ENCODE data around the gene CUEDC1.
"Not testable (repeated sequence)": the region's sequence is repeated elsewhere in the genome, so short reads cannot be mapped to it uniquely, and the experiment has no call there.

CUEDC1 gene

DNA sequence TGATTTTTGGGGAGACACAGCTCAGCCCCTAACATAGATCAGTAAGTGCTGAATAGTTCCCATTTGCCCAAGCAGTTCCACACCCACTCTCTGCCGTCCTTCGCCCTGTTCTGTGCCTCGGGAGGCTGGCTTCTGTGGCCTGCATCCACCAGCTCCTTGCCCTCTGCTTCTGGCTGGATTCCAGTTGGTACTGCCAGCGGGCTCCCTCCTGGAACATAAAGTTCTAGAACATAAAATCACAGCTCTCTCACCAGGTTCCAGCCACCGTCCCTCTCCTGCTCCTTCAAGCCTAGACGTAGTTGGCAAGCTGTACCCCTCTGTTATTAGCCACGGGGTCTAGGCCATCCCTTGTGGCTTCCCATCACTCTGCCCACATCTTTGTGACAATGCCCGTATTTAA, 101.5 kb downstream of the CUEDC1 start:
- Histone ChIP-seq H3K4me1 (ENCODE audit: control insufficient read depth in 2 of 2, insufficient read depth in 2 of 2, low read length in 2 of 2) (peaks cover 21 to 33% of the 10 kb centered on the region in 2 donors), H3K4me3 (ENCODE audit: low read length in 2 of 2) (no peak overlapping the region), H3K36me3 (ENCODE audit: control insufficient read depth in 2 of 2, insufficient read depth in 2 of 2, low read length in 2 of 2) (no peaks in the 10 kb centered on the region)

DNA sequence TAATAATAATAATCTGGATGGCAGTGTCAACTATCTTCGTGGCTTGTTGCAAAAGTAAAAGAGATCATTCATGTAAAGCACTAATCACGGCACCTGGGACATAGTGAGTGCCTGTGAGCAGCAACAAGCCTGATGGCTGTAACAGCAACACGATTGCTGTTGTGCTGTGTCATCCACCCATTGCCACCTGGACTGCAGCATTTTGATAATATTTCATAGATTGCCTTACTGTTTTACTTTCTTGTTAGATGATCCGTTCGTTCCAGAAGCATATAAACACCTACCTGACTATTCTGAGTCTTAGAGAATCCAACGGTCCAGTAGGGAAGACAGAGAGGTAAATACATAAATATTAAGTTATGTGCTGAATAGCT, 102.3 kb downstream of the CUEDC1 start:
- Histone ChIP-seq H3K9me3 (ENCODE audit: control insufficient read depth in 2 of 2, low read length in 2 of 2) (no peaks in the 10 kb centered on the region), H3K27ac (ENCODE audit: low read depth in 2 of 2, low read length in 2 of 2) (no peak overlapping the region), H3K4me1 (ENCODE audit: control insufficient read depth in 2 of 2, insufficient read depth in 2 of 2, low read length in 2 of 2) (peaks cover 23 to 31% of the 10 kb centered on the region in 2 donors), H3K4me3 (ENCODE audit: low read length in 2 of 2) (no peak overlapping the region), H3K36me3 (ENCODE audit: control insufficient read depth in 2 of 2, insufficient read depth in 2 of 2, low read length in 2 of 2) (no peaks in the 10 kb centered on the region), H3K27me3 (ENCODE audit: control insufficient read depth in 2 of 2, insufficient read depth in 2 of 2, low read length in 2 of 2) (no peaks in the 10 kb centered on the region), H3K9ac (ENCODE audit: low read depth in 1 of 2, low read length in 2 of 2) (no peak overlapping the region)

More for the DNA sequence above, 101.5 kb downstream of the CUEDC1 start:
- H3K9ac ChIP-seq (ENCODE audit: low read depth in 1 of 2, low read length in 2 of 2), result no peak overlapping the region
- no peak overlapping the region for H3K27ac ChIP-seq (ENCODE audit: low read depth in 2 of 2, low read length in 2 of 2)
- H3K9me3 ChIP-seq (ENCODE audit: control insufficient read depth in 2 of 2, low read length in 2 of 2), result no peaks in the 10 kb centered on the region
- no peaks in the 10 kb centered on the region for H3K27me3 ChIP-seq (ENCODE audit: control insufficient read depth in 2 of 2, insufficient read depth in 2 of 2, low read length in 2 of 2)

DNA sequence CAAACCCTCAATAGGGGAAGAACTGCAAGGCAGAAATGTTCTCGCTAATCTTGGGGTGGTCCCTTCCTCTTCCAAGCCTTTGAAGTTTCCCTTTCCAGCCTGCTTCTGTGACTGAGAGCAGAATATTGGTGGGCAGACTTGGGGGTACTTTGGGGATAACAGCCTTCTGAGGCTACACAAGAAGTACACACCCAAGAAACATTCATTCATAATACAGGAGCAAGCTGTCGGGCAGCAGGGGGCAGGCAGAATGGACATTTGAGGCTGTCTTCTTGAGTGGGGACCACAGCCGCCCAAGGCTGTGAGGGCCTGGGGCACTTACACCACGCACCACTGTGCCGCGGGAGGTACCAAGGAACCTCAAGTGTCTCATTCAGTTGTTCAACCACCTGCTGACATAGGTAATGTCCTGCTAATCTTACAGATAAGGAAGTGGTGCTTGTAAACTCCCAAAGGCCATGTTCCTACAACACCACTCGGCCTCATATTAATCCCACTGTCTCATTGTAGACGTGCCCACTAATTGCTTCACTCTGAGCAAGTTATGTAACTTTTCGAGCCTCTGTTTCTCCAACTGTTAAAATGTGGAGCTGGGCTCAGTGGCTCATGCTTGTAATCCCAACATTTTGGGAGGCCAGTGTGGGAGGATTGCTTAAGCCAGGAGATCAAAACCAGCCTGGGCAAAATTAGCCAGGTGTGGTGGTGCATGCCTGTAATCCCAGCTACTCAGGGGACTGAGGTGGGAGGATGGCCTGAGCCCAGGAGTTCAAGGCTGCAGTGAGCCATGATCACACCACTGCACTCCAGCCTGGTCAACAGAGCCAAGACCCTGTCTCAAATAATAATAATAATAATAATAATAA, 102.9 kb downstream of the CUEDC1 start:
- peak overlapping the region in 1 of 2 donors; percentile 18 for H3K9ac ChIP-seq (ENCODE audit: low read depth in 1 of 2, low read length in 2 of 2)
- H3K27me3 ChIP-seq (ENCODE audit: control insufficient read depth in 2 of 2, insufficient read depth in 2 of 2, low read length in 2 of 2), result no peaks in the 10 kb centered on the region
- peaks cover 23 to 29% of the 10 kb centered on the region in 2 donors for H3K4me1 ChIP-seq (ENCODE audit: control insufficient read depth in 2 of 2, insufficient read depth in 2 of 2, low read length in 2 of 2)
- no peaks in the 10 kb centered on the region for H3K9me3 ChIP-seq (ENCODE audit: control insufficient read depth in 2 of 2, low read length in 2 of 2)
- no peaks in the 10 kb centered on the region for H3K36me3 ChIP-seq (ENCODE audit: control insufficient read depth in 2 of 2, insufficient read depth in 2 of 2, low read length in 2 of 2)
- H3K27ac ChIP-seq (ENCODE audit: low read depth in 2 of 2, low read length in 2 of 2), result peak overlapping the region; percentile 71 to 94
- H3K4me3 ChIP-seq (ENCODE audit: low read length in 2 of 2), result peak overlapping the region; percentile 6 to 22

DNA sequence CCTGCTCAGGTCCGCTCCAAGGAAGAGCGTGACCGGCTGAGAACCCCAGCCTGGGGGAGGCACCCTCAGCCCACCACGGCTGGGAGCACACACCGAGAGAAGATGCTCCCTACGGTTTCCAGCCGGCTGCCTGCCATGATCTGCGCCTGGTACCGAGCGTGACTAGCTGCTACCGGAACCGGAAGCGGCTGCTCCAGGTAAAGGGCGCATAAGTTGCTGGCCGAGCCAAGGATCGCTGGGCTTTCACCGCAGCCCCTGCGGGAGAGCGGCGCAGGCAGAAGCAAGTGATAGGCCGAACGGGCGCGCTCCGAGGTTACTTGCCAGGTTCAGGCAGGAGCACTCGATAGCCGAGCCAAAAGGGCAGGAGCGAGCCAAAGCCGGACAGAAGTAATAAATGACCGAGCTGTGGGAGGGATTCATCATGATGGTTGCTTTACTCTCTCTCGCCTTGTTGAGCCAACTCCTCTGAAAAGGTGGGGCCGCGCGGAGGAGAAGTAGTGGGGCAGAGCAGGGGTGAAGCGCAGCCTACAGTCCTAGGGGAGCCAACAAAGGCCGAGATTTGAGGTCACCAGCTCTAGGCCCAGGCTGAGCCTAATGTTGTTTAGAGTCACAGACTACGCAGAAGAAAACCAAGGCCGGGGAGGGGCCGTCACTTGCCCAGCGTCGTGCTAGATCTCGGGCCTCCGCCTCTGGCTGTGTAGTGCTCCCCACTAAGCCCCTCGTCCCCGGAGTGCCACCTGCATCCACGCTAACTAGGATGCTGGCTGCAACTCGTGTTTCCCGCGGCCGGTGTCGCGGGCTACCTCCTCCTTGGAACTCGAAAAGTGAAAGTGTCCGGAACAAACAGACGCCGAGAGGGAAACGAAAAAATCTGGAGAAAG, 105.1 kb downstream of the CUEDC1 start, which contains the start of gene MRPS23:
MRPS23 (minus strand) TSS at position 171 of the 881 bp plus-strand sequence; CDS start at position 137, 34 bp downstream.
- Histone ChIP-seq H3K9me3 (ENCODE audit: control insufficient read depth in 2 of 2, low read length in 2 of 2) (no peaks in the 10 kb centered on the region), H3K4me3 (ENCODE audit: low read length in 2 of 2) (peak within 1 kb of the TSS; percentile 90 to 97), H3K9ac (ENCODE audit: low read depth in 1 of 2, low read length in 2 of 2) (peak within 1 kb of the TSS; percentile 82 to 84), H3K27ac (ENCODE audit: low read depth in 2 of 2, low read length in 2 of 2) (peak within 1 kb of the TSS; percentile 92 to 94), H3K36me3 (ENCODE audit: control insufficient read depth in 2 of 2, insufficient read depth in 2 of 2, low read length in 2 of 2) (peaks cover 0 to 6% of the 10 kb centered on the region in 2 donors), H3K4me1 (ENCODE audit: control insufficient read depth in 2 of 2, insufficient read depth in 2 of 2, low read length in 2 of 2) (peaks cover 23 to 29% of the 10 kb centered on the region in 2 donors), H3K27me3 (ENCODE audit: control insufficient read depth in 2 of 2, insufficient read depth in 2 of 2, low read length in 2 of 2) (no peaks in the 10 kb centered on the region)

DNA sequence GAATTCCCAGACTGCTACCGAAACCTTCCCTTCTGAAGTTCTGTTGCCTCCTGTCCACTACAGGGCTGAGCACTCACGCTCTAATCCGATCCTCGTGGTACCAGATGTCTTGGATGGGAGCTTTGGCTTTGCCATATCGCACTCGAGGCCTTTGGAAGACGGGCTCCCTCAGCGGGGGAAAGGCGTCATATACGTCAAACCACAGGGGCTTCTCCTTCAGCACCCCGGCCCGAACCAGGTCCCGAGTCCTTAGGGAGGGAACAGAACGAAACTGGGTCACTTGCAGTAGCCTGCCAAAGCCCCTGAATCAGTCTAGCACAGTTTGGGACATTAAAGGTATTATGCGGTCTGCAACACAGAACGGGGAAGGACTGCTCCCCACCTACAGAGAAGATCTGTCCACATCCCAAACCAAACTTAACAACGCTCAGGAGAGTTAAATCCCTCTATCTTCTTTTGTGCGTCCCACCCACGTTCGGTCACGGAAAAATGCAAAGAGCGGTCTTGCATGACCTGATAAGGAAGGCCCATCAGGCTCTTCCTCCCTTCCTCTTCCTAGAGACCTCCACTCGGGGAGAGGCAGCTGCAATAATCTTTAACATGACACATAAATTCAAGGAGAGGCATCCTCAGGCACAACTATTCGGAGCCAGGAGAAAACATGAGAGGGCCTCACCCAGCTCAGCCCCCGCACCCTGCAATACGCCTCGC, 105.9 kb downstream of the CUEDC1 start:
- Histone ChIP-seq H3K9me3 (ENCODE audit: control insufficient read depth in 2 of 2, low read length in 2 of 2) (no peaks in the 10 kb centered on the region), H3K27me3 (ENCODE audit: control insufficient read depth in 2 of 2, insufficient read depth in 2 of 2, low read length in 2 of 2) (no peaks in the 10 kb centered on the region), H3K4me3 (ENCODE audit: low read length in 2 of 2) (peak overlapping the region; percentile 90 to 97), H3K27ac (ENCODE audit: low read depth in 2 of 2, low read length in 2 of 2) (peak overlapping the region; percentile 30 to 92), H3K36me3 (ENCODE audit: control insufficient read depth in 2 of 2, insufficient read depth in 2 of 2, low read length in 2 of 2) (peaks cover 0 to 6% of the 10 kb centered on the region in 2 donors), H3K9ac (ENCODE audit: low read depth in 1 of 2, low read length in 2 of 2) (peak overlapping the region; percentile 75 to 84), H3K4me1 (ENCODE audit: control insufficient read depth in 2 of 2, insufficient read depth in 2 of 2, low read length in 2 of 2) (peaks cover 23 to 29% of the 10 kb centered on the region in 2 donors)

DNA sequence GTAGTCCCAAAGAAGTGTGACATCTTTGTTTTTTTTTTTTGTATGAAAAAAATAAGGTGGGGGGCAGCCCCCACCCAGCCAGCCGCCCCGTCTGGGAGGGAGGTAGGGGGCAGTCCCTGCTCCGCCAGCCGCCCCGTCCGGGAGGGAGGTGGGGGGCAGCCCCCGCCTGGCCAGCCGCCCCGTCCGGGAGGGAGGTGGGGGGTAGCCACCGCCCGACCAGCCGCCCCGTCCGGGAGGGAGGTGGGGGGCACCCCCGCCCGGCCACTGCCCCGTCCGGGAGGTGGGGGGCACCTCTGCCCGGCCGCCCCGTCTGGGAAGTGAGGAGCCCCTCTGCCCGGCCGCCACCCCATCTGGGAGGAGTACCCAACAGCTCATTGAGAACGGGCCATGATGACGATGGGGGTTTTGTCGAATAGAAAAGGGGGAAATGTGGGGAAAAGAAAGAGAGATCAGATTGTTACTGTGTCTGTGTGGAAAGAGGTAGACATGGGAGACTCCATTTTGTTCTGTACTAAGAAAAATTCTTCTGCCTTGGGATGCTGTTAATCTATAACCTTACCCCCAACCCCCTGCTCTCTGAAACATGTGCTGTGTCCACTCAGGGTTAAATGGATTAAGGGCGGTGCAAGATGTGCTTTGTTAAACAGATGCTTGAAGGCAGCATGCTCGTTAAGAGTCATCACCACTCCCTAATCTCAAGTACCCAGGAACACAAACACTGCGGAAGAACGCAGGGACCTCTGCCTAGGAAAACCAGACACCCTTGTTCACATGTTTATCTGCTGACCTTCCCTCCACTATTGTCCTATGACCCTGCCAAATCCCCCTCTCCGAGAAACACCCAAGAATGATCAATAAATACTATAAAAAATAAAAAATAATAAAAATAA, 108.9 kb downstream of the CUEDC1 start:
- H3K36me3 ChIP-seq (ENCODE audit: control insufficient read depth in 2 of 2, insufficient read depth in 2 of 2, low read length in 2 of 2); H3K27ac ChIP-seq (ENCODE audit: low read depth in 2 of 2, low read length in 2 of 2); H3K27me3 ChIP-seq (ENCODE audit: control insufficient read depth in 2 of 2, insufficient read depth in 2 of 2, low read length in 2 of 2); H3K4me3 ChIP-seq (ENCODE audit: low read length in 2 of 2); H3K9ac ChIP-seq (ENCODE audit: low read depth in 1 of 2, low read length in 2 of 2); H3K9me3 ChIP-seq (ENCODE audit: control insufficient read depth in 2 of 2, low read length in 2 of 2): not testable (repeated sequence)
- peaks cover 18% of the 10 kb centered on the region in 2 donors for H3K4me1 ChIP-seq (ENCODE audit: control insufficient read depth in 2 of 2, insufficient read depth in 2 of 2, low read length in 2 of 2)

DNA sequence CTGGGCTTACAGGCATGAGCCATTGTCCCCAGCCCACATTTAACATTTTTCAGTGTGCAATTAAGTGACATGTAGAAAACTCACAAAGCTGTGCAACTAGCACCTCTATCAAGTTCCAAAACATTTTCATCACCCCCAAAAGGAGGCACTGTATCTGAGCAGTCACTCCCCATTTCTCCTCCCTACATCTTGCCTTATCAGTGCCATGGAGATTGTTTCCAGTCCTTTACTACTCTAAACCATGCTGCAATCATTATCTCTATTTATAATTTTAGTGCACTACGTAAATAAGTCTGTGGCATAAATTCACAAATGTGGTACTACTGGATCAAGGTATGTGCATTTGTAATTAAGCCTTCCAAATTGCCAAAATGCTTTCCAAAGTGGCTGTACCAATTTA, 112.9 kb downstream of the CUEDC1 start:
- Histone ChIP-seq H3K36me3 (ENCODE audit: control insufficient read depth in 2 of 2, insufficient read depth in 2 of 2, low read length in 2 of 2) (peaks cover 25 to 30% of the 10 kb centered on the region in 2 donors), H3K27me3 (ENCODE audit: control insufficient read depth in 2 of 2, insufficient read depth in 2 of 2, low read length in 2 of 2) (no peaks in the 10 kb centered on the region), H3K4me1 (ENCODE audit: control insufficient read depth in 2 of 2, insufficient read depth in 2 of 2, low read length in 2 of 2) (no peaks in the 10 kb centered on the region), H3K9ac (ENCODE audit: low read depth in 1 of 2, low read length in 2 of 2) (no peak overlapping the region), H3K4me3 (ENCODE audit: low read length in 2 of 2) (no peak overlapping the region), H3K27ac (ENCODE audit: low read depth in 2 of 2, low read length in 2 of 2) (no peak overlapping the region), H3K9me3 (ENCODE audit: control insufficient read depth in 2 of 2, low read length in 2 of 2) (no peaks in the 10 kb centered on the region)

DNA sequence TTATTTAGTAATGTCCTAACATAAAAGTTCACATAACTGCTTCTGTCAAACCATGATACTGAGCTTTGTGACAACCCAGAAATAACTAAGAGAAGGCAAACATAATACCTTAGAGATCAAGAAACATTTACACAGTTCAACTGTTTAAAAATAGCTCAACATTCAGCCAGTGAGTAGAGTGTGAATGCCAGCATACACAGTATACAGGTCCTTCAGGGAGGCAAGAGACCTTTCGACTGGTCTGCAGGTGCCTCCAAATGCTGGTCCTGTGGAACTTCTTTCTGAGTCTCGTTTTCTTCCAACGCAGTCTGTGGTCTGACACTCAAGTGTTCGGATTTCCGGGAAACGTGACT, 115.7 kb downstream of the CUEDC1 start:
- Histone ChIP-seq H3K4me1 (ENCODE audit: control insufficient read depth in 2 of 2, insufficient read depth in 2 of 2, low read length in 2 of 2) (no peaks in the 10 kb centered on the region), H3K27me3 (ENCODE audit: control insufficient read depth in 2 of 2, insufficient read depth in 2 of 2, low read length in 2 of 2) (no peaks in the 10 kb centered on the region), H3K4me3 (ENCODE audit: low read length in 2 of 2) (no peak overlapping the region), H3K9ac (ENCODE audit: low read depth in 1 of 2, low read length in 2 of 2) (no peak overlapping the region), H3K9me3 (ENCODE audit: control insufficient read depth in 2 of 2, low read length in 2 of 2) (no peaks in the 10 kb centered on the region), H3K36me3 (ENCODE audit: control insufficient read depth in 2 of 2, insufficient read depth in 2 of 2, low read length in 2 of 2) (peaks cover 24 to 26% of the 10 kb centered on the region in 2 donors), H3K27ac (ENCODE audit: low read depth in 2 of 2, low read length in 2 of 2) (no peak overlapping the region)

DNA sequence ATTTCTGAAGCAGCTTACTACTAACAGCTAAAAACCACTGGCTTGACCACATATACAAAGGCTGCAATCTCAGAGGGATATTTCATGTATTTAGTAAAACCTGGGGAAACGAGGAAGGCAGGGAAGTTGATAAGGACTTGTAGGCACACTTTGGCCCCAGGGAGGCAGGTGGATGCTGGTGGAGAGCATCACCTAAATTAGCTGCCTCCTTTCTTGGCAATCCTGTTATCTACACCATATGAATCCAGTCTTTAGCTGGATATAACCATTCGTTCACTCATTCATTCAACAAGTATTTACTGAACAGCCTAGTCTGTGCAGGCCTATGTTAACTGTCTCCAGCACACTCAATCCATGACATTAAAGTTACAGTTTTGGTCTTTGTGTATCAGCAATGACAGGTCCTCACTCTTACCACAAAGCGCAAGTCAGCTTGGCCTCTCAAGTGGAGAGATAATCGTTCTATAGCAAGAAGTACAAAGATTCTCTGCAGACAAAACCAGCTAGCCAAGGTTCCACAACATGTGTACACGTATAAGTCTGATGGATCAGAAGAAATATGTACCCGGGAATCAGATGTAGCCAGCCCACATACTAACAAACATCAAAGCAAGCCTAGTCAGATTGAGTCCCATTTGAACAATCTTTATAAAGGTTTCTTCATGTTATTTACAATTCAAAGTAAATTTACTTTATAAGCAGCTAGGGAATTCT, 116.2 kb downstream of the CUEDC1 start:
- Histone ChIP-seq H3K36me3 (ENCODE audit: control insufficient read depth in 2 of 2, insufficient read depth in 2 of 2, low read length in 2 of 2) (peaks cover 24 to 26% of the 10 kb centered on the region in 2 donors), H3K4me1 (ENCODE audit: control insufficient read depth in 2 of 2, insufficient read depth in 2 of 2, low read length in 2 of 2) (no peaks in the 10 kb centered on the region), H3K27ac (ENCODE audit: low read depth in 2 of 2, low read length in 2 of 2) (no peak overlapping the region), H3K27me3 (ENCODE audit: control insufficient read depth in 2 of 2, insufficient read depth in 2 of 2, low read length in 2 of 2) (no peaks in the 10 kb centered on the region), H3K9ac (ENCODE audit: low read depth in 1 of 2, low read length in 2 of 2) (no peak overlapping the region), H3K9me3 (ENCODE audit: control insufficient read depth in 2 of 2, low read length in 2 of 2) (no peaks in the 10 kb centered on the region), H3K4me3 (ENCODE audit: low read length in 2 of 2) (no peak overlapping the region)
